ENCODE measurements around the gene P2RY12. TPM values are rescaled to one million over a fixed set of nuclear protein-coding genes. Genes with fewer than 3 reads are reported as not detected.
A peak's percentile ranks its signal among the peaks of the same experiment; 100 is the strongest.

Gene P2RY12
- total and polyA plus RNA-seq, 2 experiments from 2014 or later, result 0.22 TPM; not detected in 1

DNA sequence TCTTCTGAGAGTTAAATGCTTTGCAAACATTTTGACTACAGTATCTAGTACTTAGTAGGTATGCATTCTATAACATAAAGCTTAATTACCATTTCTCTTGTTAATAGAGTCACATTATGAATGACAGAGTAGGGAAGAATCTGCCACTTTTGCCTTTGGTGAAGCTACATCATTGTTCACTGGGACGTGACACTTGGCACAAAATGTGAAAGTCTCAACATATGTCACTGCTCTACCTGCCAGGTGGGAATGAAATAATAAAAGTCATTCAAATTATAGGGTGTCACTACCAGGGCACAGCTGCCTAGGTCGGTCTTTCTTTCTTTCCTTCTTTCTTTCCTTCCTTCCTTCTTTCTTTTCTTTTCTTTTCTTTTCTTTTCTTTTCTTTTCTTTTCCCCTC is 85.5 kb downstream of the P2RY12 start:
- H3K4me3 ChIP-seq, result no peak overlapping the region
- no peaks in the 10 kb centered on the region for H3K4me1 ChIP-seq (ENCODE audit: low read depth)
- no peaks in the 10 kb centered on the region for H3K36me3 ChIP-seq
- TF ChIP-seq, protein P1, sequence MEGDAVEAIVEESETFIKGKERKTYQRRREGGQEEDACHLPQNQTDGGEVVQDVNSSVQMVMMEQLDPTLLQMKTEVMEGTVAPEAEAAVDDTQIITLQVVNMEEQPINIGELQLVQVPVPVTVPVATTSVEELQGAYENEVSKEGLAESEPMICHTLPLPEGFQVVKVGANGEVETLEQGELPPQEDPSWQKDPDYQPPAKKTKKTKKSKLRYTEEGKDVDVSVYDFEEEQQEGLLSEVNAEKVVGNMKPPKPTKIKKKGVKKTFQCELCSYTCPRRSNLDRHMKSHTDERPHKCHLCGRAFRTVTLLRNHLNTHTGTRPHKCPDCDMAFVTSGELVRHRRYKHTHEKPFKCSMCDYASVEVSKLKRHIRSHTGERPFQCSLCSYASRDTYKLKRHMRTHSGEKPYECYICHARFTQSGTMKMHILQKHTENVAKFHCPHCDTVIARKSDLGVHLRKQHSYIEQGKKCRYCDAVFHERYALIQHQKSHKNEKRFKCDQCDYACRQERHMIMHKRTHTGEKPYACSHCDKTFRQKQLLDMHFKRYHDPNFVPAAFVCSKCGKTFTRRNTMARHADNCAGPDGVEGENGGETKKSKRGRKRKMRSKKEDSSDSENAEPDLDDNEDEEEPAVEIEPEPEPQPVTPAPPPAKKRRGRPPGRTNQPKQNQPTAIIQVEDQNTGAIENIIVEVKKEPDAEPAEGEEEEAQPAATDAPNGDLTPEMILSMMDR (IDR thresholded peaks at IDR 0.05; ENCODE audit: low read depth, low read length), result no peak
- no peak overlapping the region for H3K27ac ChIP-seq
- no peaks in the 10 kb centered on the region for H3K9me3 ChIP-seq (ENCODE audit: low read depth)
- no peak for DNase-seq (ENCODE audit: low read depth in 1 of 2, low spot score in 1 of 2)
- no peaks in the 10 kb centered on the region for H3K27me3 ChIP-seq

DNA sequence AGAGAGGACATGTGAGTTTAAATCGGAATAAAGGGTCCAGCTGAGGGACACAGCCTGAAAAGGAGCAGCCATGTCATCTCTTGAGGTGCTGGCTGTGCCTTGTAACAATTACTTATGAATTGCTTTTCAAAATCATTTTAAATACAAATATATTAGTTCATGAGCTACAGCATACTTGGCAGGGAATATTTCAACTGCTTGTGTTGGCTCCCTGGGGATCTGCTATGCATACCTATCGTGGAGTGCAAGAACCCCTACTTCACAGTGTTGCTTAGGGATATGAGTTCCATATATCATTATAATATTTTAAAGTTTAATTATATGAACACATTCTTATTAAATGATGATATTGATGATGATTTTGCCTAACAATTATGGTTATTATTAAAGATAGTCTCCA is 87.1 kb downstream of the P2RY12 start:
- Histone ChIP-seq H3K27ac (no peak overlapping the region), H3K36me3 (no peaks in the 10 kb centered on the region), H3K4me1 (ENCODE audit: low read depth) (no peaks in the 10 kb centered on the region), H3K4me3 (no peak overlapping the region), H3K9me3 (ENCODE audit: low read depth) (no peaks in the 10 kb centered on the region), H3K27me3 (no peaks in the 10 kb centered on the region)
- DNase-seq (ENCODE audit: low read depth in 1 of 2, low spot score in 1 of 2), result no peak
- TF ChIP-seq, protein P1 (IDR thresholded peaks at IDR 0.05; ENCODE audit: low read depth, low read length), result no peak

GRCh38 chr3:151296226-151296625 is 88.3 kb downstream of the P2RY12 start:
- TF ChIP-seq, protein P1 (IDR thresholded peaks at IDR 0.05; ENCODE audit: low read depth, low read length), result no peak
- H3K4me3 ChIP-seq, result no peak overlapping the region

GRCh38 chr3:151293127-151293526 is 91.4 kb downstream of the P2RY12 start:
- Histone ChIP-seq H3K36me3 (no peaks in the 10 kb centered on the region), H3K9me3 (ENCODE audit: low read depth) (no peaks in the 10 kb centered on the region), H3K27me3 (no peaks in the 10 kb centered on the region), H3K4me3 (no peak overlapping the region), H3K27ac (no peak overlapping the region), H3K4me1 (ENCODE audit: low read depth) (no peaks in the 10 kb centered on the region)
- no peak for DNase-seq (ENCODE audit: low read depth in 1 of 2, low spot score in 1 of 2)
- TF ChIP-seq, protein P1 (IDR thresholded peaks at IDR 0.05; ENCODE audit: low read depth, low read length), result no peak

More at GRCh38 chr3:151296226-151296625, 88.3 kb downstream of the P2RY12 start:
- no peaks in the 10 kb centered on the region for H3K4me1 ChIP-seq (ENCODE audit: low read depth)
- H3K9me3 ChIP-seq (ENCODE audit: low read depth), result no peaks in the 10 kb centered on the region
- no peaks in the 10 kb centered on the region for H3K27me3 ChIP-seq
- DNase-seq (ENCODE audit: low read depth in 1 of 2, low spot score in 1 of 2), result no peak
- H3K36me3 ChIP-seq, result no peaks in the 10 kb centered on the region
- no peak overlapping the region for H3K27ac ChIP-seq

DNA sequence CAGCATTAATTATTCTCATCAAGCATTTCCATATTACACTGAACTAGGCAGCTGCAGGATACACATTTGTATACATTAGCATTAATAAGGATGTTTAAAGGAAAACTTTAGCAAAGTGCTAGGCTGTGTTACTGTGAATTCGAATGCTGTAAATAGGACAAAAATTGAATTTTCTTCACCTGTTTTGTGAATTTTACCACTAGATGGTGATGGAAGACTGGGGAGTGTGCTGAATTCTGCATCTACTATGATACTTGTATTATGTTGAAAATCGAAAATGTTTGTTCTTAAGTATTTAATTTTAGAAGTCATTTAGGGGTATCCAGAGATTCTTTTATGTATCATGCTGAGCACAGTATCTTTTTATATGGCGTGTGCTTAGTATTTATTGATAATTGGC is 93.9 kb downstream of the P2RY12 start:
- no peaks in the 10 kb centered on the region for H3K36me3 ChIP-seq
- TF ChIP-seq, protein P1 (IDR thresholded peaks at IDR 0.05; ENCODE audit: low read depth, low read length), result peak; percentile 49
- no peaks in the 10 kb centered on the region for H3K27me3 ChIP-seq
- no peaks in the 10 kb centered on the region for H3K9me3 ChIP-seq (ENCODE audit: low read depth)
- no peak overlapping the region for H3K27ac ChIP-seq
- no peak overlapping the region for H3K4me3 ChIP-seq
- peak in 1 of 2 donors; percentile 67 for DNase-seq (ENCODE audit: low read depth in 1 of 2, low spot score in 1 of 2)
- H3K4me1 ChIP-seq (ENCODE audit: low read depth), result no peaks in the 10 kb centered on the region

DNA sequence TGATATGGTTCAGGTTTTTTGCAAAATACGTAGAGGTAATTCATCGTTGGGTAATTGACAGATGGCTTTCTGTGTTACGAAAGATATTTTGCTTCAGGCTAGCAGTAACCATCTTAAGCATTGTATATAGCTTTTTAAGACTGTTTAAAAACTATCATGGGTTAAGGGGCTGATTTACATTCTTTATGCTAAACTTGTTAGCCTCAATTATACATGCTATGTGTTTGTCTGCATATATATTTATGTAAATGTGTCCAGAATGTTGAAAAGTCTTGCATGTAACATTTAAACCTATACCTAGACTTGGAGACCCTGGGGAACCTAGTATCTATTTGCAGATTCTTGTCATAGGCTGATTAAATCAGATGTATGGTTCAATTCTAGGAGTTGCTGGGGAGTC is 95.1 kb downstream of the P2RY12 start:
- H3K9me3 ChIP-seq (ENCODE audit: low read depth), result no peaks in the 10 kb centered on the region
- no peaks in the 10 kb centered on the region for H3K27me3 ChIP-seq

More for the DNA sequence above, 95.1 kb downstream of the P2RY12 start:
- H3K4me3 ChIP-seq, result no peak overlapping the region
- no peaks in the 10 kb centered on the region for H3K4me1 ChIP-seq (ENCODE audit: low read depth)
- no peak overlapping the region for H3K27ac ChIP-seq
- H3K36me3 ChIP-seq, result no peaks in the 10 kb centered on the region
- DNase-seq (ENCODE audit: low read depth in 1 of 2, low spot score in 1 of 2), result no peak
- TF ChIP-seq, protein P1 (IDR thresholded peaks at IDR 0.05; ENCODE audit: low read depth, low read length), result no peak
